Peyer's patch (tissue), 4 donors: Measurements from ENCODE around the gene SLC27A1.

Experiments
- POLR2A ChIP-seq, 2 donors: fragments of 450-650 bp; IDR thresholded peaks; one replicate each; pipeline ENCODE4 v1.5.1; 2017; ENCODE audit warnings: antibody characterized with exemption in 2 of 2, mild to moderate bottlenecking in 2 of 2, moderate library complexity in 2 of 2
- TF ChIP-seq, protein P1 (sequence below), 6 experiments: fragments of 450-650 bp in 4 of 6; fragments of 200-600 bp in 2 of 6; sonication (generic) in 1 of 6; IDR thresholded peaks; one replicate each; pipeline ENCODE4 v1.5.1; 2017 to 2019; ENCODE audit warnings: antibody characterized with exemption in 6 of 6, mild to moderate bottlenecking in 3 of 6, moderate library complexity in 1 of 6

DNA sequence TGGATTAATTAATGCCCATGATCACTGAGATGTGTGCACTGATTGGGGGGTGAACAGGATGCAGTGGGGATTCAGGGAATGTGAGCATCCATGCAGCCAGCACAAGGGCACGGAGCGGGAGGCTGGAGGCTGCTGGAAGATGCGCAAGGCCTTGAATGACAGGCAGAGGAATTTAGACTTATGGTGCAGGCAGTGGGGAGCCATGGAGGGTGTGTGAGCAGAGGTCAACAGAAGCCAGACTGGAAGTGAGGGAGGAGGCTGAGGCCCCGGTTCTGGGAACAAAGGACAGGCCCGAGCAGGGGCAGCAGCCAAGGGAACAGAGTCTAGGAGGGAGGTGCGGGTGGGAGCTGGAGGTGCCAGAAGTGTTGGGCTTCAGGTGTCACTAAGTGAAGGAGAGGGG lies 77.8 kb downstream of the SLC27A1 start:
- TF ChIP-seq POLR2A (IDR thresholded peaks at IDR 0.05) = no peak
- TF ChIP-seq, protein P1, sequence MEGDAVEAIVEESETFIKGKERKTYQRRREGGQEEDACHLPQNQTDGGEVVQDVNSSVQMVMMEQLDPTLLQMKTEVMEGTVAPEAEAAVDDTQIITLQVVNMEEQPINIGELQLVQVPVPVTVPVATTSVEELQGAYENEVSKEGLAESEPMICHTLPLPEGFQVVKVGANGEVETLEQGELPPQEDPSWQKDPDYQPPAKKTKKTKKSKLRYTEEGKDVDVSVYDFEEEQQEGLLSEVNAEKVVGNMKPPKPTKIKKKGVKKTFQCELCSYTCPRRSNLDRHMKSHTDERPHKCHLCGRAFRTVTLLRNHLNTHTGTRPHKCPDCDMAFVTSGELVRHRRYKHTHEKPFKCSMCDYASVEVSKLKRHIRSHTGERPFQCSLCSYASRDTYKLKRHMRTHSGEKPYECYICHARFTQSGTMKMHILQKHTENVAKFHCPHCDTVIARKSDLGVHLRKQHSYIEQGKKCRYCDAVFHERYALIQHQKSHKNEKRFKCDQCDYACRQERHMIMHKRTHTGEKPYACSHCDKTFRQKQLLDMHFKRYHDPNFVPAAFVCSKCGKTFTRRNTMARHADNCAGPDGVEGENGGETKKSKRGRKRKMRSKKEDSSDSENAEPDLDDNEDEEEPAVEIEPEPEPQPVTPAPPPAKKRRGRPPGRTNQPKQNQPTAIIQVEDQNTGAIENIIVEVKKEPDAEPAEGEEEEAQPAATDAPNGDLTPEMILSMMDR (IDR thresholded peaks at IDR 0.05) = no peak
